HepG2 (cell line): ENCODE measurements around the gene ANAPC5. TPM values are rescaled to one million over a fixed set of nuclear protein-coding genes. Genes with fewer than 3 reads are reported as not detected.

ENCODE experiments used
- ATAC-seq: fragments of 200-7000 bp; cut with Tn5 transposase; 3 replicates; pipeline ENCODE4 v1.9.1; 2020; ENCODE audit warnings: mild to moderate bottlenecking, moderate library complexity
- BruUV-seq: library from RNA; stranded (reverse); fragments of 400-500 nt; replicated peaks from 2 replicates; lab custom pipeline; 2021; lab: Mats Ljungman, UMichigan
- CTCF ChIA-PET: fragments of 300-600 bp; formaldehyde crosslinking; extraction: SDS; loops from one replicate; lab custom pipeline; 2021; ENCODE audit warnings: low total read pairs, inconsistent platforms, low intra/inter-chr PET ratio; lab: Yijun Ruan, JAX
- POLR2A ChIA-PET: fragments of 350-600 bp; sonication (Branson Sonifier 250); formaldehyde crosslinking; loops from one replicate; lab custom pipeline; 2020; ENCODE audit warnings: antibody characterized with exemption, inconsistent platforms; lab: Yijun Ruan, JAX
- DNase-seq: peaks from one replicate; pipeline ENCODE4 v3.0.0-alpha.2; 2015; ENCODE audit warnings: low spot score
- FAIRE-seq: peaks from 3 replicates; lab custom pipeline; 2011; peaks lifted over from hg19 to GRCh38; lab: Jason Lieb, UNC
- H2AFZ ChIP-seq: one replicate; pipeline ENCODE4 v1.6.1; 2011; ENCODE audit warnings: low read length, inconsistent platforms
- H3K27ac ChIP-seq: fragments of 300-600 bp; 3 replicates; pipeline ENCODE4 v1.8.0; 2011; ENCODE audit warnings: mixed run types, mild to moderate bottlenecking, mixed read lengths, low read length, inconsistent platforms; ENCODE audit not compliant: insufficient read depth; ENCODE audit errors: extremely low read length
- H3K27me3 ChIP-seq, 2 experiments: fragments of 200-600 bp in 1 of 2; 2 replicates in 1 of 2; 3 replicates in 1 of 2; pipeline versions ENCODE4 v1.6.0 to v1.8.0; 2011; ENCODE audit warnings: low read length in 2 of 2, mild to moderate bottlenecking in 2 of 2, moderate library complexity in 2 of 2, inconsistent platforms in 1 of 2; ENCODE audit not compliant: insufficient read depth in 2 of 2, control insufficient read depth in 1 of 2
- H3K36me3 ChIP-seq, 2 experiments: fragments of 200-600 bp in 1 of 2; replicated peaks in 1 of 2; 2 replicates in 1 of 2; 3 replicates in 1 of 2; pipeline versions ENCODE4 v1.5.1 to v1.8.0; 2011; ENCODE audit warnings: low read length in 2 of 2, inconsistent platforms in 1 of 2; ENCODE audit not compliant: insufficient read depth in 2 of 2, control insufficient read depth in 1 of 2
- H3K4me1 ChIP-seq: 2 replicates; pipeline ENCODE4 v1.5.1; 2012; ENCODE audit warnings: low read length, inconsistent platforms; ENCODE audit not compliant: insufficient read depth
- H3K4me2 ChIP-seq: 2 replicates; pipeline ENCODE4 v1.6.0; 2011; ENCODE audit warnings: low read depth, low read length, inconsistent platforms
- H3K4me3 ChIP-seq, 3 experiments: fragments of 200-600 bp in 1 of 3; sonication (generic), shearing (Covaris generic) in 1 of 3; replicated peaks in 1 of 3; 2 replicates each; pipeline ENCODE4 v1.5.1; 2011 to 2016; ENCODE audit warnings: low read length in 3 of 3, inconsistent platforms in 2 of 3, low read depth in 2 of 3, mild to moderate bottlenecking in 2 of 3, control low read depth in 1 of 3, mixed read lengths in 1 of 3; ENCODE audit not compliant: insufficient read depth in 1 of 3
- H3K79me2 ChIP-seq: one replicate; pipeline ENCODE4 v1.6.1; 2011; ENCODE audit warnings: low read length, inconsistent platforms; ENCODE audit not compliant: insufficient read depth
- H3K9ac ChIP-seq: 2 replicates; pipeline ENCODE4 v1.6.0; 2011; ENCODE audit warnings: mild to moderate bottlenecking, low read depth, low read length, inconsistent platforms; ENCODE audit not compliant: insufficient read depth
- H3K9me3 ChIP-seq: 2 replicates; pipeline ENCODE4 v1.5.1; 2012; ENCODE audit warnings: mild to moderate bottlenecking, low read length
- H4K20me1 ChIP-seq: 2 replicates; pipeline ENCODE4 v1.6.0; 2011; ENCODE audit warnings: inconsistent platforms, mild to moderate bottlenecking, low read length, moderate library complexity; ENCODE audit not compliant: insufficient read depth
- ADNP ChIP-seq: sonication (generic); formaldehyde crosslinking; IDR thresholded peaks from 2 replicates; pipeline ENCODE4 v1.4.0; 2020; ENCODE audit warnings: missing genetic modification reagents
- EP300 ChIP-seq, 3 experiments: sonication (generic) in 1 of 3; formaldehyde crosslinking in 1 of 3; IDR thresholded peaks; 2 replicates each; pipeline versions ENCODE4 v1.5.1 to v1.6.1; 2011 to 2020; ENCODE audit warnings: low read depth in 2 of 3, low read length in 2 of 3, borderline replicate concordance in 1 of 3, improper control_type of control experiment in 1 of 3, mild to moderate bottlenecking in 1 of 3, missing genetic modification reagents in 1 of 3, moderate library complexity in 1 of 3
- POGZ ChIP-seq: sonication (generic); formaldehyde crosslinking; IDR thresholded peaks from 2 replicates; pipeline ENCODE4 v1.4.0; 2020; ENCODE audit warnings: mild to moderate bottlenecking, missing genetic modification reagents
- SOX6 ChIP-seq, 2 experiments: fragments of 450-650 bp in 1 of 2; sonication (generic) in 1 of 2; formaldehyde crosslinking in 1 of 2; IDR thresholded peaks; 2 replicates each; pipeline versions ENCODE4 v1.4.0 to v1.6.1; 2017 to 2020; ENCODE audit warnings: antibody characterized with exemption in 1 of 2, mild to moderate bottlenecking in 1 of 2, missing genetic modification reagents in 1 of 2
- SPEN ChIP-seq: sonication (generic); formaldehyde crosslinking; IDR thresholded peaks from 2 replicates; pipeline ENCODE4 v1.5.1; 2020; ENCODE audit warnings: low read depth, mild to moderate bottlenecking, missing genetic modification reagents
- THYN1 ChIP-seq: sonication (generic); formaldehyde crosslinking; IDR thresholded peaks from 2 replicates; pipeline ENCODE4 v1.8.1; 2023; ENCODE audit warnings: low read depth, mild to moderate bottlenecking, moderate library complexity, missing genetic modification reagents, borderline replicate concordance
- YEATS4 ChIP-seq: sonication (generic); formaldehyde crosslinking; IDR thresholded peaks from 2 replicates; pipeline ENCODE4 v1.4.0; 2020; ENCODE audit warnings: missing genetic modification reagents, borderline replicate concordance
- ZNF138 ChIP-seq: sonication (generic); formaldehyde crosslinking; IDR thresholded peaks from 2 replicates; pipeline ENCODE4 v1.5.0; 2020; ENCODE audit warnings: mild to moderate bottlenecking, low read depth, missing genetic modification reagents
- ZNF260 ChIP-seq: sonication (generic); formaldehyde crosslinking; IDR thresholded peaks from 2 replicates; pipeline ENCODE4 v1.4.0; 2020; ENCODE audit warnings: missing genetic modification reagents, low read depth, mild to moderate bottlenecking, borderline replicate concordance
- ZNF263 ChIP-seq: sonication (generic); formaldehyde crosslinking; IDR thresholded peaks from 2 replicates; pipeline ENCODE4 v1.4.0; 2020; ENCODE audit warnings: missing genetic modification reagents
- ZSCAN22 ChIP-seq: sonication (generic); formaldehyde crosslinking; IDR thresholded peaks from 2 replicates; pipeline ENCODE4 v1.4.0; 2020; ENCODE audit warnings: mild to moderate bottlenecking, missing genetic modification reagents
- whole genome bisulfite sequencing: methylation state at CpG from one replicate; pipeline ENCODE4 v1.1.6; 2017; ENCODE audit warnings: low lambda C conversion rate; 5-methylcytosine and 5-hydroxymethylcytosine counted together
- in situ Hi-C: cut with HindIII; loops from 2 replicates; pipeline ENCODE4 v1.10.0; 2017; ENCODE audit warnings: low pct_unique_long_range_greater_than_20kb; ENCODE audit not compliant: extremely low pct_ligation_motif_present
- intact Hi-C: fragments of 100-400 bp; cut with micrococcal nuclease; formaldehyde crosslinking; loops from one replicate; pipeline ENCODE4 v1.10.0; 2022; ENCODE audit not compliant: unreplicated experiment
- polyA plus RNA-seq, 8 experiments: library from polyadenylated mRNA; depleted of rRNA in 3 of 8; stranded (reverse) in 7 of 8; unstranded in 1 of 8; fragments of >200 nt; fragmentation: Illumina TruSeq in 4 of 8; extraction: Trizol in 4 of 8; gene quantifications; 2 replicates each; pipeline versions ENCODE4 v1.2.1 to v1.2.3, GENCODE V29; 2011 to 2016; ENCODE audit warnings: low read depth in 4 of 8, missing spikeins in 1 of 8, mixed read lengths in 1 of 8; ENCODE audit not compliant: insufficient read depth in 1 of 8
- total RNA-seq, 5 experiments: library from RNA; depleted of rRNA; stranded (reverse); fragments of >200 nt; fragmentation: Illumina TruSeq; extraction: Trizol; gene quantifications; 2 replicates each; pipeline ENCODE4 v1.2.3, GENCODE V29; 2016; ENCODE audit warnings: low read depth in 1 of 5
- TF ChIP-seq, protein P1 (sequence below): IDR thresholded peaks from 2 replicates; pipeline ENCODE4 v1.6.1; 2016; ENCODE audit warnings: missing biosample characterization, missing genetic modification reagents, low read depth
- TF ChIP-seq, protein P2 (sequence below): sonication (generic); formaldehyde crosslinking; IDR thresholded peaks from 2 replicates; pipeline ENCODE4 v1.5.0; 2020; ENCODE audit warnings: mild to moderate bottlenecking, missing genetic modification reagents, moderate library complexity
- TF ChIP-seq, protein P3 (sequence below): sonication (generic); formaldehyde crosslinking; IDR thresholded peaks from 2 replicates; pipeline ENCODE4 v1.8.0; 2022; ENCODE audit warnings: missing genetic modification reagents, mild to moderate bottlenecking, moderate library complexity, borderline replicate concordance

The ANAPC5 gene
- total and polyA plus RNA-seq, 2 of the 13 experiments (the other 11 are each of a cell fraction or from before 2014, with no cell fraction given) = 146 to 161 TPM

DNA sequence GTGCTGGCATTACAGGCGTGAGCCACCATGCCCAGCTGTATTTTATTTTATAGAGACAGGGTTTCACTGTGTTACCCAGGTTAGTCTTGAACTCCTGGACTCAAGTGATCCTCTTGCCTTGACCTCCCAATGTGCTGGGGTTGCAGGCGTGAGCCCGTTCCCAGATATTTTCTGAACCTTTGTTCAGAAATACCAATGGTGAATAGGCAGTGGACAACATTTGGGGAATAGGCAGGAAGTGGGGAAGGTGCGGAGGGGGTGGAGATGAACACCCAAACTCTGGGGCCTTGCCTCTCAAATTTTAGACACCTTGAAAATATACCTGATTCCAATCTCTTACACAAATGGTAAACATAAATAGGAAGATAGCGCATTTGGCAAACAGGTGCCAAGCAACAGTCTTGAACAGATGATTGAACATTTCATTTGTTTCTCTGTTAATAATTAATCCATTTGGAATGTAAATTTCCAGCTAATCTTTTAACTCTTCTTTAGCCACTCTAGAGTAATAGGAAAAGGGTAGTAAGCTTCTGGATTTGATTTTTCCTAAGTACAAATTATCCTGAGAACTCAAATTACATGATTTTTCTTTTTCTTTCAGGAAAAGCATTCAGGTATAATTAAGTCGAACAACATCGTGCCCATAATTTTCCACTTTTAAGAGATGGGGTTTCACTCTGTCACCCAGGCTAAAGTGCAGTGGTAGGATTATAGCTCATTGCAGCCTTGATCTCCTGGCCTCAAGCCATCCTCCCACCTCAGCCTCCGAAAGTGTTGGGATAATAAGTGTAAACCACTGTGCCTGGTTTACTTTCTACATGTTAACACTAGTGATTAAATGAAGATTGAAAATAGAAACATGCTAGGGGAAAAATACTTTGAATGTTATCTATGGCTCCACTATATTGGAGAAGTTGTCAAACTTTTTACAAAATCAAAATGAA lies 24.8 kb upstream of the ANAPC5 start:
- DNase-seq (peak; percentile 69), FAIRE-seq (peak; percentile 39), ATAC-seq (peak; percentile 77)
- peak overlapping the region; percentile 73 for H3K4me2 ChIP-seq
- H3K9me3 ChIP-seq = no peaks in the 10 kb centered on the region
- POLR2A ChIA-PET = interaction anchor here (0.5 to 3.0 kb wide), 5 partner anchors 15 to 622 kb away, joined by 3 to 18 read pairs (median 5); partner anchors contain the start of gene RNF34
- no peak overlapping the region; the same call in 1 of the 2 replicates for H3K9ac ChIP-seq
- no peaks in the 10 kb centered on the region for H4K20me1 ChIP-seq
- no peaks in the 10 kb centered on the region for H3K36me3 ChIP-seq
- no peaks in the 10 kb centered on the region for H3K79me2 ChIP-seq
- H2AFZ ChIP-seq = no peak overlapping the region
- peak overlapping the region in 1 of 3 experiments; percentile 34; a peak in 1 of 6 replicates for H3K4me3 ChIP-seq
- H3K27me3 ChIP-seq = no peaks in the 10 kb centered on the region
- intact Hi-C loops = no loop called here
- in situ Hi-C loops = no loop called here
- CTCF ChIA-PET = no interaction called here
- BruUV-seq = no TSS peak
- peak overlapping the region; percentile 63 for H3K27ac ChIP-seq
- 9% methylated on average over 8 of the region's 8 CpGs for WGBS
- H3K4me1 ChIP-seq = peaks cover 31% of the 10 kb centered on the region
- TF ChIP-seq SOX6 (IDR thresholded peaks at IDR 0.05) (no peak), SOX6 (CRISPR knock-in tag; IDR thresholded peaks at IDR 0.05) (peak; percentile 81), POGZ (CRISPR knock-in tag) (peak; percentile 45), EP300 (IDR thresholded peaks at IDR 0.05; ENCODE audit: low read depth in 2 of 2, low read length in 2 of 2) (peak in 1 of 2 experiments; percentile 35; a peak in 2 of 4 replicates), EP300 (CRISPR knock-in tag; IDR thresholded peaks at IDR 0.05; ENCODE audit: borderline replicate concordance) (no peak), ZSCAN22 (CRISPR knock-in tag) (no peak), ZNF263 (CRISPR knock-in tag) (no peak), THYN1 (CRISPR knock-in tag) (no peak), YEATS4 (CRISPR knock-in tag) (no peak), SPEN (CRISPR knock-in tag) (0 out of 2 replicates have a peak, but pooled peaks have one; percentile 31), ZNF260 (no peak), ZNF138 (CRISPR knock-in tag) (no peak), ADNP (CRISPR knock-in tag) (peak; percentile 78; the same call in 1 of the 2 replicates)
- TF ChIP-seq, protein P1, sequence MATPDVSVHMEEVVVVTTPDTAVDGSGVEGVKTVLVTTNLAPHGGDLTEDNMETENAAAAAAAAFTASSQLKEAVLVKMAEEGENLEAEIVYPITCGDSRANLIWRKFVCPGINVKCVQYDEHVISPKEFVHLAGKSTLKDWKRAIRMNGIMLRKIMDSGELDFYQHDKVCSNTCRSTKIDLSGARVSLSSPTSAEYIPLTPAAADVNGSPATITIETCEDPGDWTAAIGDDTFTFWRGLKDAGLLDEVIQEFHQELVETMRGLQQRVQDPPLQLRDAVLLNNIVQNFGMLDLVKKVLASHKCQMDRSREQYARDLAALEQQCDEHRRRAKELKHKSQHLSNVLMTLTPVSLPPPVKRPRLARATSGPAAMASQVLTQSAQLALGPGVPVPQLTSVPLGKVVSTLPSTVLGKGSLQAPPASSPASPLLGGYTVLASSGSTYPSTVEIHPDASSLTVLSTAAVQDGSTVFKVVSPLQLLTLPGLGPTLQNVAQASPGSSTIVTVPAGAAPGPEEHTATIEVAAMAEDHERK (CRISPR knock-in tag) = no peak
- TF ChIP-seq, protein P2, sequence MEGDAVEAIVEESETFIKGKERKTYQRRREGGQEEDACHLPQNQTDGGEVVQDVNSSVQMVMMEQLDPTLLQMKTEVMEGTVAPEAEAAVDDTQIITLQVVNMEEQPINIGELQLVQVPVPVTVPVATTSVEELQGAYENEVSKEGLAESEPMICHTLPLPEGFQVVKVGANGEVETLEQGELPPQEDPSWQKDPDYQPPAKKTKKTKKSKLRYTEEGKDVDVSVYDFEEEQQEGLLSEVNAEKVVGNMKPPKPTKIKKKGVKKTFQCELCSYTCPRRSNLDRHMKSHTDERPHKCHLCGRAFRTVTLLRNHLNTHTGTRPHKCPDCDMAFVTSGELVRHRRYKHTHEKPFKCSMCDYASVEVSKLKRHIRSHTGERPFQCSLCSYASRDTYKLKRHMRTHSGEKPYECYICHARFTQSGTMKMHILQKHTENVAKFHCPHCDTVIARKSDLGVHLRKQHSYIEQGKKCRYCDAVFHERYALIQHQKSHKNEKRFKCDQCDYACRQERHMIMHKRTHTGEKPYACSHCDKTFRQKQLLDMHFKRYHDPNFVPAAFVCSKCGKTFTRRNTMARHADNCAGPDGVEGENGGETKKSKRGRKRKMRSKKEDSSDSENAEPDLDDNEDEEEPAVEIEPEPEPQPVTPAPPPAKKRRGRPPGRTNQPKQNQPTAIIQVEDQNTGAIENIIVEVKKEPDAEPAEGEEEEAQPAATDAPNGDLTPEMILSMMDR = no peak
- TF ChIP-seq, protein P3, sequence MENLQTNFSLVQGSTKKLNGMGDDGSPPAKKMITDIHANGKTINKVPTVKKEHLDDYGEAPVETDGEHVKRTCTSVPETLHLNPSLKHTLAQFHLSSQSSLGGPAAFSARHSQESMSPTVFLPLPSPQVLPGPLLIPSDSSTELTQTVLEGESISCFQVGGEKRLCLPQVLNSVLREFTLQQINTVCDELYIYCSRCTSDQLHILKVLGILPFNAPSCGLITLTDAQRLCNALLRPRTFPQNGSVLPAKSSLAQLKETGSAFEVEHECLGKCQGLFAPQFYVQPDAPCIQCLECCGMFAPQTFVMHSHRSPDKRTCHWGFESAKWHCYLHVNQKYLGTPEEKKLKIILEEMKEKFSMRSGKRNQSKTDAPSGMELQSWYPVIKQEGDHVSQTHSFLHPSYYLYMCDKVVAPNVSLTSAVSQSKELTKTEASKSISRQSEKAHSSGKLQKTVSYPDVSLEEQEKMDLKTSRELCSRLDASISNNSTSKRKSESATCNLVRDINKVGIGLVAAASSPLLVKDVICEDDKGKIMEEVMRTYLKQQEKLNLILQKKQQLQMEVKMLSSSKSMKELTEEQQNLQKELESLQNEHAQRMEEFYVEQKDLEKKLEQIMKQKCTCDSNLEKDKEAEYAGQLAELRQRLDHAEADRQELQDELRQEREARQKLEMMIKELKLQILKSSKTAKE = no peak
